PC-9 (cell line): Measurements from ENCODE around the gene MSRB2. TPM values are rescaled to one million over a fixed set of nuclear protein-coding genes. Genes with fewer than 3 reads are reported as not detected.

ENCODE experiments used
- BruUV-seq: library from RNA; stranded (reverse); fragments of 400-500 nt; replicated peaks from 2 replicates; lab custom pipeline; 2021; lab: Mats Ljungman, UMichigan
- CTCF ChIA-PET: fragments of 300-600 bp; sonication (Branson Sonifier 250); formaldehyde crosslinking; loops from one replicate; lab custom pipeline; 2022; ENCODE audit warnings: antibody characterized with exemption; lab: Charles Lee
- POLR2A ChIA-PET: fragments of 300-600 bp; sonication (Branson Sonifier 250); formaldehyde crosslinking; loops from one replicate; lab custom pipeline; 2022; ENCODE audit warnings: antibody characterized with exemption; ENCODE audit not compliant: unreplicated experiment; lab: Charles Lee
- DNase-seq, 2 experiments: peaks; one replicate each; pipeline versions ENCODE4 v3.0.0 to v3.0.0-alpha.2; 2015 to 2022; ENCODE audit warnings: mixed read lengths in 1 of 2
- H2AFZ ChIP-seq: fragments of 200-600 bp; sonication (generic); 2 replicates; pipeline ENCODE4 v1.8.1; 2017; ENCODE audit warnings: antibody characterized with exemption
- H3F3A ChIP-seq: fragments of 200-600 bp; sonication (generic); 2 replicates; pipeline ENCODE4 v1.8.1; 2017; ENCODE audit warnings: antibody characterized with exemption, mild to moderate bottlenecking, low read depth; ENCODE audit not compliant: insufficient read depth
- H3K27ac ChIP-seq: fragments of 200-600 bp; sonication (generic); 2 replicates; pipeline ENCODE4 v1.6.1; 2016; ENCODE audit warnings: mixed run types
- H3K27me3 ChIP-seq: fragments of 200-600 bp; sonication (generic); 2 replicates; pipeline ENCODE4 v1.6.1; 2016; ENCODE audit warnings: low read depth, mixed run types; ENCODE audit not compliant: insufficient read depth
- H3K36me3 ChIP-seq: fragments of 200-600 bp; sonication (generic); 2 replicates; pipeline ENCODE4 v1.6.1; 2016; ENCODE audit warnings: low read depth, mixed run types
- H3K4me1 ChIP-seq: fragments of 200-600 bp; sonication (generic); replicated peaks from 2 replicates; pipeline ENCODE4 v1.6.1; 2016; ENCODE audit warnings: mixed run types; ENCODE audit not compliant: insufficient read depth
- H3K4me2 ChIP-seq: fragments of 200-600 bp; sonication (generic); 2 replicates; pipeline ENCODE4 v1.6.1; 2017; ENCODE audit warnings: mixed run types
- H3K4me3 ChIP-seq: fragments of 200-600 bp; sonication (generic); 2 replicates; pipeline ENCODE4 v1.6.1; 2016; ENCODE audit warnings: mixed run types
- H3K79me2 ChIP-seq: fragments of 200-600 bp; sonication (generic); 2 replicates; pipeline ENCODE4 v1.6.1; 2017; ENCODE audit warnings: low read depth, mixed run types
- H3K9me2 ChIP-seq: fragments of 200-600 bp; sonication (generic); 2 replicates; pipeline ENCODE4 v1.8.1; 2017; ENCODE audit warnings: mild to moderate bottlenecking; ENCODE audit not compliant: insufficient read depth
- H3K9me3 ChIP-seq: fragments of 200-600 bp; sonication (generic); 2 replicates; pipeline ENCODE4 v1.8.1; 2016; ENCODE audit warnings: low read depth; ENCODE audit not compliant: insufficient read depth
- H4K20me1 ChIP-seq: fragments of 200-600 bp; sonication (generic); 2 replicates; pipeline ENCODE4 v1.8.1; 2017; ENCODE audit not compliant: insufficient read depth
- EZH2 ChIP-seq: fragments of 200-600 bp; sonication (generic); IDR thresholded peaks from 2 replicates; pipeline ENCODE4 v1.8.0; 2017; ENCODE audit warnings: antibody characterized with exemption, low read depth
- intact Hi-C: fragments of 100-400 bp; cut with micrococcal nuclease; formaldehyde crosslinking; loops from one replicate; pipeline ENCODE4 v1.10.0; 2022; ENCODE audit not compliant: unreplicated experiment
- total RNA-seq: library from RNA; stranded (reverse); gene quantifications from 2 replicates; pipeline ENCODE4 v1.2.3, GENCODE V29; 2021
- TF ChIP-seq, protein P1 (sequence below): fragments of 200-600 bp; sonication (generic); conservative IDR thresholded peaks from 2 replicates; pipeline ENCODE4 v1.6.1; 2017; ENCODE audit warnings: mixed run types, antibody characterized with exemption, mild to moderate bottlenecking, moderate library complexity

Gene MSRB2
- total RNA-seq, 1 experiment from 2014 or later: 28.3 TPM

DNA sequence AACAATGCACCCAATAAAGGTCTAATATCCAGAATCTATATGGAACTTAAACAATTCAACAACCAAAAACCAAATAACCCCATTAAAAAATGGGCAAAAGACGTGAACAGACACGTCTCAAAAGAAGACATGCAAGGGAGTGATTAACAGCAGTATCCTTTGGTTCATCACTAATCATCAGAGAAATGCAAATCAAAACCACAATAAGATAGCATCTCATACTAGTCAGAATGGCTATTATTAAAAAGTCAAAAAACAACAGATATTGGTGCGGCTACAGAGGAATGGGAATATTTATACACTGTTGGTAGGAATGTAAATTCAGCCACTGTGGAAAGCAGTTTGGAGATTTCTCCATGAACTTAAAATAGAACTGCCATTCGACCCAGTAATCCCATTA, 46.6 kb downstream of the MSRB2 start:
- H3K4me2 ChIP-seq: no peak overlapping the region
- H3K9me2 ChIP-seq: no peaks in the 10 kb centered on the region
- BruUV-seq: no TSS peak
- no peak overlapping the region for H2AFZ ChIP-seq
- no peaks in the 10 kb centered on the region for H3K36me3 ChIP-seq
- no peak overlapping the region for H3K4me3 ChIP-seq
- H3K27me3 ChIP-seq: no peaks in the 10 kb centered on the region
- intact Hi-C loops: no loop called here
- H3K9me3 ChIP-seq: no peaks in the 10 kb centered on the region
- H3K27ac ChIP-seq: no peak overlapping the region
- H3K79me2 ChIP-seq: no peaks in the 10 kb centered on the region
- TF ChIP-seq EZH2: no peak
- TF ChIP-seq, protein P1, sequence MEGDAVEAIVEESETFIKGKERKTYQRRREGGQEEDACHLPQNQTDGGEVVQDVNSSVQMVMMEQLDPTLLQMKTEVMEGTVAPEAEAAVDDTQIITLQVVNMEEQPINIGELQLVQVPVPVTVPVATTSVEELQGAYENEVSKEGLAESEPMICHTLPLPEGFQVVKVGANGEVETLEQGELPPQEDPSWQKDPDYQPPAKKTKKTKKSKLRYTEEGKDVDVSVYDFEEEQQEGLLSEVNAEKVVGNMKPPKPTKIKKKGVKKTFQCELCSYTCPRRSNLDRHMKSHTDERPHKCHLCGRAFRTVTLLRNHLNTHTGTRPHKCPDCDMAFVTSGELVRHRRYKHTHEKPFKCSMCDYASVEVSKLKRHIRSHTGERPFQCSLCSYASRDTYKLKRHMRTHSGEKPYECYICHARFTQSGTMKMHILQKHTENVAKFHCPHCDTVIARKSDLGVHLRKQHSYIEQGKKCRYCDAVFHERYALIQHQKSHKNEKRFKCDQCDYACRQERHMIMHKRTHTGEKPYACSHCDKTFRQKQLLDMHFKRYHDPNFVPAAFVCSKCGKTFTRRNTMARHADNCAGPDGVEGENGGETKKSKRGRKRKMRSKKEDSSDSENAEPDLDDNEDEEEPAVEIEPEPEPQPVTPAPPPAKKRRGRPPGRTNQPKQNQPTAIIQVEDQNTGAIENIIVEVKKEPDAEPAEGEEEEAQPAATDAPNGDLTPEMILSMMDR: no peak
- CTCF ChIA-PET: no interaction called here
- H3F3A ChIP-seq: no peaks in the 10 kb centered on the region
- no peaks in the 10 kb centered on the region for H3K4me1 ChIP-seq
- DNase-seq: no peak
- POLR2A ChIA-PET: no interaction called here
- no peaks in the 10 kb centered on the region for H4K20me1 ChIP-seq

DNA sequence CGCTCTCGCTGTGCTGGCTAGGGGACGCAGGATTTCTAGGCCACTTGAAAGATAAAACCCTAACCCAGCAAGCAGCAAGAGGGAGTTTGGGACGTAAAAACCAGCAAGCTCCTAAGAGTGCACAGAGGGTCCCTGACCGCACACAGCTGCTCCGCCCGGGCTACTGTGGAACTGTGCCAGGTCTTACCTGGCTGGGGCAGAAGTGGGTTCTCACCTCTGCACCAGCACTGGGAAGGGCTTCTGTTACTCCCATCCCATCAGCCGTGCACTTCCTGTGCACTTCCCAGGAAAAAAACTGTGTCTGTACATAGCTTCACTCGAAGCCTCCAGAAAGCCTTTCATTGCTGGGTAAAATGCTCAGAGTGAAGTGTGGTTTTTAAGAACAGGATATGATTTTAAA, 50.9 kb downstream of the MSRB2 start:
- ChIA-PET POLR2A (interaction anchor here (0.6 kb wide), 1 partner anchor 166 kb away, joined by 4 read pairs; no protein-coding TSS in a partner anchor), CTCF (no interaction called here)
- H3K36me3 ChIP-seq: no peaks in the 10 kb centered on the region
- DNase-seq: no peak
- no peaks in the 10 kb centered on the region for H3K4me1 ChIP-seq
- H2AFZ ChIP-seq: no peak overlapping the region
- BruUV-seq: no TSS peak
- no peaks in the 10 kb centered on the region for H3K9me2 ChIP-seq
- no peak overlapping the region for H3K4me2 ChIP-seq
- H3F3A ChIP-seq: no peaks in the 10 kb centered on the region
- no peaks in the 10 kb centered on the region for H3K9me3 ChIP-seq
- intact Hi-C loops: no loop called here
- no peak for TF ChIP-seq EZH2
- TF ChIP-seq, protein P1: no peak
- H3K4me3 ChIP-seq: no peak overlapping the region
- H3K79me2 ChIP-seq: no peaks in the 10 kb centered on the region
- no peaks in the 10 kb centered on the region for H4K20me1 ChIP-seq
- no peak overlapping the region for H3K27ac ChIP-seq
- no peaks in the 10 kb centered on the region for H3K27me3 ChIP-seq

DNA sequence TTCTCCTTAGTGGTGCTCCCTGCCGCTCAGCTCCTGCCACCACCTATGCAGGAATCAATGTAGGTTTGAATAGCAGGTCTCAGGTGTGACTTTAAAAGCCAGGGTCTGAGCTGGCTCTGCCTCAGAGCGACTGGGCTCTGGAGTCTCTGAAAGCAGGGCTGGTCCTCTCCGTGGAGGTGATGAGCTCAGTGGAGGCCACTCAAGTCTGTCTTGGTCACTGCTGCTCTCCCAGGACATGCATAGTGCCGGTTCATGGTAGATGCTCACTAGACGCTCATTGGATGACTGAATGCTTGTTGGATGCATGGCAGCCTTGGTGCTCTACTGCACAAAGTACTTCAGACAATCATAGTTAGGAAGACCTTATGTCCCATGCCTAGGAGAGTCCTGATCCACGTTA, 51.7 kb downstream of the MSRB2 start:
- Histone ChIP-seq H2AFZ (no peak overlapping the region), H3K9me2 (no peaks in the 10 kb centered on the region), H3K36me3 (no peaks in the 10 kb centered on the region), H3K9me3 (no peaks in the 10 kb centered on the region), H3K27ac (no peak overlapping the region), H3K4me1 (no peaks in the 10 kb centered on the region), H3K27me3 (no peaks in the 10 kb centered on the region), H3K4me2 (no peak overlapping the region), H3F3A (no peaks in the 10 kb centered on the region), H3K4me3 (no peak overlapping the region), H3K79me2 (no peaks in the 10 kb centered on the region), H4K20me1 (no peaks in the 10 kb centered on the region)
- POLR2A ChIA-PET: no interaction called here
- TF ChIP-seq, protein P1: no peak
- no peak for TF ChIP-seq EZH2
- CTCF ChIA-PET: no interaction called here
- BruUV-seq: no TSS peak
- intact Hi-C loops: no loop called here
- no peak for DNase-seq
